ACC112 (cell line): Measurements from ENCODE around the gene GPRIN3.

Experiments used
- H2AFZ ChIP-seq: fragments of 200-600 bp; sonication (generic); one replicate; pipeline ENCODE4 v1.6.0; 2017; ENCODE audit warnings: antibody characterized with exemption, low read length; ENCODE audit not compliant: unreplicated experiment
- H3K27ac ChIP-seq: fragments of 200-600 bp; sonication (generic); 2 replicates; pipeline ENCODE4 v1.5.1; 2014; ENCODE audit warnings: low read depth, mild to moderate bottlenecking, antibody characterized with exemption, low read length, moderate library complexity
- H3K27me3 ChIP-seq: fragments of 200-600 bp; sonication (generic); 2 replicates; pipeline ENCODE4 v1.6.1; 2014; ENCODE audit warnings: mild to moderate bottlenecking, antibody characterized with exemption, low read length, moderate library complexity, mixed read lengths; ENCODE audit not compliant: insufficient read depth
- H3K36me3 ChIP-seq: fragments of 200-600 bp; sonication (generic); 2 replicates; pipeline ENCODE4 v1.6.1; 2016; ENCODE audit warnings: mild to moderate bottlenecking, antibody characterized with exemption, low read length, moderate library complexity, mixed read lengths; ENCODE audit not compliant: insufficient read depth
- H3K4me1 ChIP-seq: fragments of 200-600 bp; sonication (generic); one replicate; pipeline ENCODE4 v1.6.1; 2016; ENCODE audit warnings: low read length, mixed read lengths; ENCODE audit not compliant: insufficient read depth, unreplicated experiment, control insufficient read depth
- H3K4me3 ChIP-seq: fragments of 200-600 bp; sonication (generic); 2 replicates; pipeline ENCODE4 v1.5.1; 2014; ENCODE audit warnings: mild to moderate bottlenecking, low read depth, low read length
- H3K79me2 ChIP-seq: fragments of 200-600 bp; sonication (generic); one replicate; pipeline ENCODE4 v1.6.0; 2016; ENCODE audit warnings: low read length; ENCODE audit not compliant: control insufficient read depth, unreplicated experiment, insufficient read depth

GPRIN3 gene

GRCh38 chr4:89301902-89302301 is 5.7 kb downstream of the GPRIN3 start:
- Histone ChIP-seq H3K4me1 (no peaks in the 10 kb centered on the region), H3K27ac (no peak overlapping the region), H3K36me3 (no peaks in the 10 kb centered on the region), H3K27me3 (peaks cover 80% of the 10 kb centered on the region), H2AFZ (no peak overlapping the region), H3K4me3 (no peak overlapping the region), H3K79me2 (no peaks in the 10 kb centered on the region)

GRCh38 chr4:89301003-89301402 is 6.6 kb downstream of the GPRIN3 start:
- H3K79me2 ChIP-seq: no peaks in the 10 kb centered on the region

GRCh38 chr4:89300499-89300898 is 7.1 kb downstream of the GPRIN3 start:
- peaks cover 79% of the 10 kb centered on the region for H3K27me3 ChIP-seq
- H2AFZ ChIP-seq: no peak overlapping the region
- H3K4me1 ChIP-seq: no peaks in the 10 kb centered on the region
- H3K4me3 ChIP-seq: no peak overlapping the region
- no peaks in the 10 kb centered on the region for H3K79me2 ChIP-seq
- no peak overlapping the region for H3K27ac ChIP-seq
- no peaks in the 10 kb centered on the region for H3K36me3 ChIP-seq

More at GRCh38 chr4:89301003-89301402, 6.6 kb downstream of the GPRIN3 start:
- Histone ChIP-seq H3K27ac (no peak overlapping the region), H2AFZ (no peak overlapping the region), H3K36me3 (no peaks in the 10 kb centered on the region), H3K4me1 (no peaks in the 10 kb centered on the region), H3K27me3 (peaks cover 80% of the 10 kb centered on the region), H3K4me3 (no peak overlapping the region)

GRCh38 chr4:89300060-89300459 is 7.5 kb downstream of the GPRIN3 start:
- Histone ChIP-seq H3K27ac (no peak overlapping the region), H3K4me1 (no peaks in the 10 kb centered on the region)

GRCh38 chr4:89299153-89299791 is 8.3 kb downstream of the GPRIN3 start:
- Histone ChIP-seq H2AFZ (no peak overlapping the region), H3K79me2 (no peaks in the 10 kb centered on the region), H3K4me1 (no peaks in the 10 kb centered on the region), H3K4me3 (no peak overlapping the region), H3K36me3 (no peaks in the 10 kb centered on the region), H3K27ac (no peak overlapping the region), H3K27me3 (peaks cover 83% of the 10 kb centered on the region)

More at GRCh38 chr4:89300060-89300459, 7.5 kb downstream of the GPRIN3 start:
- Histone ChIP-seq H3K4me3 (no peak overlapping the region), H3K36me3 (no peaks in the 10 kb centered on the region), H2AFZ (no peak overlapping the region), H3K27me3 (peaks cover 81% of the 10 kb centered on the region), H3K79me2 (no peaks in the 10 kb centered on the region)

- H3K36me3 ChIP-seq: no peaks in the 10 kb centered on the region
- H3K4me1 ChIP-seq: no peaks in the 10 kb centered on the region
- H3K27ac ChIP-seq: no peak overlapping the region
- H3K4me3 ChIP-seq: no peak overlapping the region
- H3K79me2 ChIP-seq: no peaks in the 10 kb centered on the region
- peaks cover 83% of the 10 kb centered on the region for H3K27me3 ChIP-seq
- H2AFZ ChIP-seq: no peak overlapping the region
Measured at GRCh38 chr4:89298788-89299152, 8.8 kb downstream of the GPRIN3 start.

GRCh38 chr4:89298155-89298554 is 9.4 kb downstream of the GPRIN3 start:
- H3K27ac ChIP-seq: no peak overlapping the region
- H3K4me3 ChIP-seq: no peak overlapping the region
- H3K36me3 ChIP-seq: no peaks in the 10 kb centered on the region
- H3K4me1 ChIP-seq: no peaks in the 10 kb centered on the region
- H2AFZ ChIP-seq: no peak overlapping the region
- H3K27me3 ChIP-seq: peaks cover 89% of the 10 kb centered on the region
- H3K79me2 ChIP-seq: no peaks in the 10 kb centered on the region

- Histone ChIP-seq H3K79me2 (no peaks in the 10 kb centered on the region), H3K27ac (no peak overlapping the region), H3K4me1 (no peaks in the 10 kb centered on the region), H3K36me3 (no peaks in the 10 kb centered on the region), H3K4me3 (no peak overlapping the region), H3K27me3 (peaks cover 86% of the 10 kb centered on the region), H2AFZ (no peak overlapping the region)
Measured at GRCh38 chr4:89296896-89297295, 10.7 kb downstream of the GPRIN3 start.

- H3K4me1 ChIP-seq: no peaks in the 10 kb centered on the region
- no peaks in the 10 kb centered on the region for H3K36me3 ChIP-seq
- no peak overlapping the region for H2AFZ ChIP-seq
- no peak overlapping the region for H3K27ac ChIP-seq
- H3K27me3 ChIP-seq: peaks cover 86% of the 10 kb centered on the region
- no peaks in the 10 kb centered on the region for H3K79me2 ChIP-seq
- no peak overlapping the region for H3K4me3 ChIP-seq
Measured at GRCh38 chr4:89296399-89296798, 11.2 kb downstream of the GPRIN3 start.

GRCh38 chr4:89295415-89295927 is 12.1 kb downstream of the GPRIN3 start:
- Histone ChIP-seq H3K4me1 (no peaks in the 10 kb centered on the region), H3K79me2 (no peaks in the 10 kb centered on the region), H3K4me3 (no peak overlapping the region), H2AFZ (no peak overlapping the region), H3K27me3 (peaks cover 85% of the 10 kb centered on the region), H3K27ac (no peak overlapping the region), H3K36me3 (no peaks in the 10 kb centered on the region)

GRCh38 chr4:89294573-89295269 is 12.9 kb downstream of the GPRIN3 start:
- H3K79me2 ChIP-seq: no peaks in the 10 kb centered on the region
- no peak overlapping the region for H3K4me3 ChIP-seq
- no peaks in the 10 kb centered on the region for H3K4me1 ChIP-seq
- H3K27me3 ChIP-seq: peaks cover 83% of the 10 kb centered on the region
- H3K36me3 ChIP-seq: no peaks in the 10 kb centered on the region
- no peak overlapping the region for H2AFZ ChIP-seq
- no peak overlapping the region for H3K27ac ChIP-seq
